CD4-positive, alpha-beta T cell (primary cell): Measurements from ENCODE around the gene SVIP. TPM values are rescaled to one million over a fixed set of nuclear protein-coding genes. Genes with fewer than 3 reads are reported as not detected.

Experiments
- ATAC-seq: fragments of 200-7000 bp; cut with Tn5 transposase; one replicate; pipeline ENCODE4 v1.10.0; 2022; ENCODE audit warnings: mild to moderate bottlenecking; ENCODE audit not compliant: poor library complexity
- CTCF ChIA-PET: fragments of 350-600 bp; sonication (Branson Sonifier 250); formaldehyde crosslinking; loops from one replicate; lab custom pipeline; 2021; ENCODE audit warnings: antibody characterized with exemption, inconsistent platforms; lab: Charles Lee
- POLR2A ChIA-PET: fragments of 350-600 bp; sonication (Branson Sonifier 250); formaldehyde crosslinking; loops from one replicate; lab custom pipeline; 2021; ENCODE audit warnings: antibody characterized with exemption, inconsistent platforms; lab: Charles Lee
- DNase-seq, 14 experiments: peaks; one replicate each; pipeline ENCODE4 v3.0.0-alpha.2; 2013 to 2020; ENCODE audit warnings: mixed read lengths in 2 of 14
- H3K27ac ChIP-seq, 2 donors: one replicate each; pipeline versions ENCODE4 v1.5.1 to v1.7.0; 2013; ENCODE audit warnings: low read length in 2 of 2, low read depth in 1 of 2, mild to moderate bottlenecking in 1 of 2
- H3K27me3 ChIP-seq, 2 experiments: 1 replicate in 1 of 2; 2 replicates in 1 of 2; pipeline versions ENCODE4 v1.6.1 to v1.7.0; 2013; ENCODE audit warnings: low read length in 2 of 2, control low read depth in 1 of 2, mild to moderate bottlenecking in 1 of 2, moderate library complexity in 1 of 2; ENCODE audit not compliant: insufficient read depth in 2 of 2, control insufficient read depth in 1 of 2
- H3K36me3 ChIP-seq: one replicate; pipeline ENCODE4 v1.6.1; 2013; ENCODE audit warnings: low read length, control low read depth; ENCODE audit not compliant: insufficient read depth
- H3K4me1 ChIP-seq: one replicate; pipeline ENCODE4 v1.6.1; 2013; ENCODE audit warnings: low read length, control low read depth; ENCODE audit not compliant: insufficient read depth
- H3K4me3 ChIP-seq: one replicate; pipeline ENCODE4 v1.5.1; 2013; ENCODE audit warnings: mild to moderate bottlenecking, low read length, moderate library complexity
- H3K9me3 ChIP-seq, 2 experiments: 1 replicate in 1 of 2; 2 replicates in 1 of 2; pipeline versions ENCODE4 v1.6.1 to v1.7.0; 2013; ENCODE audit warnings: low read length in 2 of 2, mild to moderate bottlenecking in 2 of 2, control low read depth in 1 of 2, moderate library complexity in 1 of 2; ENCODE audit not compliant: control insufficient read depth in 1 of 2, insufficient read depth in 1 of 2
- H3K27ac Mint-ChIP-seq: one replicate; pipeline ENCODE4 v1.8.0; 2020; ENCODE audit warnings: mixed read lengths
- H3K27me3 Mint-ChIP-seq: one replicate; pipeline ENCODE4 v1.8.0; 2021; ENCODE audit warnings: mixed read lengths
- H3K36me3 Mint-ChIP-seq: one replicate; pipeline ENCODE4 v1.8.0; 2021; ENCODE audit warnings: low read depth, mixed read lengths
- H3K4me1 Mint-ChIP-seq: one replicate; pipeline ENCODE4 v1.8.0; 2021; ENCODE audit warnings: low read depth, mixed read lengths
- H3K4me3 Mint-ChIP-seq: one replicate; pipeline ENCODE4 v1.8.0; 2020; ENCODE audit warnings: mild to moderate bottlenecking, mixed read lengths
- H3K9me3 Mint-ChIP-seq: one replicate; pipeline ENCODE4 v1.8.0; 2020; ENCODE audit warnings: mixed read lengths
- CTCF ChIP-seq: fragments of 200-600 bp; IDR thresholded peaks from one replicate; pipeline ENCODE4 v1.8.0; 2022; ENCODE audit warnings: antibody characterized with exemption, mild to moderate bottlenecking
- intact Hi-C, 2 experiments: fragments of 100-400 bp; cut with DNase I in 1 of 2; cut with micrococcal nuclease in 1 of 2; formaldehyde crosslinking; loops; one replicate each; pipeline versions ENCODE4 v1.15.1 to v1.9.0; 2023 to 2025; cut with DNase I, micrococcal nuclease
- total RNA-seq, 174 experiments: library from RNA in 2 of 174; stranded (reverse) in 2 of 174; gene quantifications; one replicate each; pipeline ENCODE4 v1.2.3 and lab custom pipeline; 2021 to 2026

The SVIP gene
- total RNA-seq, 2 experiments from 2014 or later: 58.1 to 67.3 TPM

- Histone ChIP-seq H3K27me3 (no peaks in the 10 kb centered on the region), H3K9me3 (no peaks in the 10 kb centered on the region), H3K4me1 (no peaks in the 10 kb centered on the region), H3K4me3 (no peak overlapping the region), H3K27ac (no peak overlapping the region), H3K36me3 (no peaks in the 10 kb centered on the region)
- no peaks in the 10 kb centered on the region for H3K36me3 Mint-ChIP-seq
- ATAC-seq: peak; percentile 63
- peak in 13 of 14 experiments; percentile 16 to 81 (median 37) for DNase-seq
- H3K4me3 Mint-ChIP-seq: no peak overlapping the region
- no peaks in the 10 kb centered on the region for H3K27me3 Mint-ChIP-seq
- no peaks in the 10 kb centered on the region for H3K9me3 Mint-ChIP-seq
- peak; percentile 96 for TF ChIP-seq CTCF
- CTCF ChIA-PET: interaction anchor here (1.0 to 1.6 kb wide), 3 partner anchors 12 to 46 kb away, joined by 3 to 6 read pairs (median 4); partner anchors contain the start of gene SVIP
- no peaks in the 10 kb centered on the region for H3K4me1 Mint-ChIP-seq
- POLR2A ChIA-PET: interaction anchor here (1.2 kb wide), 1 partner anchor 46 kb away, joined by 3 read pairs; the partner anchor contains the start of gene SVIP
- intact Hi-C loops: no loop called here
- H3K27ac Mint-ChIP-seq: no peak overlapping the region
These were observed 46.4 kb upstream of the SVIP start for GRCh38 chr11:22875869-22876473.

DNA sequence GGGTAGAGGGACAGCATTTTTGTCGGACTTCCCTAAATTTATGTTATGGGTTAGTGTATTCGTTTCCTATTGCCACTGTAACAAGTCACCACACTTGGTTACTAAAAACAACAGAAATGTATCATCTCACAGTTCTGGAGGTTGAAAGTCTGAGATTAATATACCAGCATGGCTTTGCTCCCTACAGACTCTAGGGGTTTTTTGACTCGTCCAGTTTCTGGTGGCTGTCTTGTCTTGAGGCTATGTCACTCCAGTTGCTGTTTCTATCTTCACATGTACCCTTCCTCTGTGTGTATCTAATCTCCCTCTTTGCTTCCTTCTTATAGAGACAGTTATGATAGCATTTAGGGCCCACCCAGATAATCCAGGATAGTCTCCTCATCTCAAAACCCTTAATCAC, 39.7 kb upstream of the SVIP start:
- ATAC-seq (no peak), DNase-seq (no peak)
- no peaks in the 10 kb centered on the region for H3K27me3 ChIP-seq
- H3K4me1 ChIP-seq: no peaks in the 10 kb centered on the region
- Mint-ChIP-seq H3K27ac (no peak overlapping the region), H3K27me3 (no peaks in the 10 kb centered on the region), H3K4me3 (no peak overlapping the region), H3K9me3 (no peaks in the 10 kb centered on the region), H3K36me3 (no peaks in the 10 kb centered on the region), H3K4me1 (no peaks in the 10 kb centered on the region)
- H3K9me3 ChIP-seq: no peaks in the 10 kb centered on the region
- ChIA-PET POLR2A (no interaction called here), CTCF (no interaction called here)
- H3K4me3 ChIP-seq: no peak overlapping the region
- no peaks in the 10 kb centered on the region for H3K36me3 ChIP-seq
- no peak overlapping the region for H3K27ac ChIP-seq
- intact Hi-C loops: no loop called here
- TF ChIP-seq CTCF: no peak

DNA sequence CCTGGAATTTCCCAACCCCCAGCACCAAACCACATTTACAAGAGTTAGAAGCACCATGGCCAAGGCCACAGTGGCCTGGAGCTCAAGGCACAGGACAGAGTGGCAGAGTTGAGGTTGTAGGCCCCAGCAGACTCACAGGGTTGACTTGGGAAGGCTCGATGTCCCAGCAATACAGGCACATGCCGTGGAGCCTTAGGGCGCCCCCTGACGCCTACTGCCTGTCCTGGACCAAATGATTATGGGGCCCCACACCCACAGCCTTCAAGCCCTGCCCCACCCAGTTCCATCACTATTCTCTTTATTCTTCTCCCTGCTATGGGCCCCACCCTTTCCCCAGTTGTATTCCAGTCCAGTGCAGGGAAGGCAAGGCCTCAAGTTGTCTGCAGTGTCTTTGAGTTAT, 30.6 kb upstream of the SVIP start, which contains the start of gene CCDC179:
TSS of gene CCDC179 (minus strand) at position 234 of the 400 bp plus-strand sequence. CDS start at position 181, 53 bp downstream.
- Mint-ChIP-seq H3K4me1 (no peaks in the 10 kb centered on the region), H3K9me3 (no peaks in the 10 kb centered on the region), H3K4me3 (no peak within 1 kb of the TSS), H3K36me3 (peaks cover 5% of the 10 kb centered on the region), H3K27ac (no peak within 1 kb of the TSS), H3K27me3 (no peaks in the 10 kb centered on the region)
- ChIA-PET POLR2A (no interaction called here), CTCF (no interaction called here)
- DNase-seq (no peak), ATAC-seq (no peak)
- Histone ChIP-seq H3K4me1 (no peaks in the 10 kb centered on the region), H3K4me3 (no peak within 1 kb of the TSS), H3K27ac (no peak within 1 kb of the TSS), H3K9me3 (no peaks in the 10 kb centered on the region), H3K27me3 (no peaks in the 10 kb centered on the region), H3K36me3 (no peaks in the 10 kb centered on the region)
- intact Hi-C loops: no loop called here
- no peak for TF ChIP-seq CTCF
